Measurements from ENCODE around the gene MTHFD1L. TPM values are rescaled to one million over a fixed set of nuclear protein-coding genes. Genes with fewer than 3 reads are reported as not detected.
A peak's percentile ranks its signal among the peaks of the same experiment; 100 is the strongest.

Gene MTHFD1L
- total RNA-seq, 4 donors from 2014 or later: 4.1 to 19.9 (median 16.6) TPM

DNA sequence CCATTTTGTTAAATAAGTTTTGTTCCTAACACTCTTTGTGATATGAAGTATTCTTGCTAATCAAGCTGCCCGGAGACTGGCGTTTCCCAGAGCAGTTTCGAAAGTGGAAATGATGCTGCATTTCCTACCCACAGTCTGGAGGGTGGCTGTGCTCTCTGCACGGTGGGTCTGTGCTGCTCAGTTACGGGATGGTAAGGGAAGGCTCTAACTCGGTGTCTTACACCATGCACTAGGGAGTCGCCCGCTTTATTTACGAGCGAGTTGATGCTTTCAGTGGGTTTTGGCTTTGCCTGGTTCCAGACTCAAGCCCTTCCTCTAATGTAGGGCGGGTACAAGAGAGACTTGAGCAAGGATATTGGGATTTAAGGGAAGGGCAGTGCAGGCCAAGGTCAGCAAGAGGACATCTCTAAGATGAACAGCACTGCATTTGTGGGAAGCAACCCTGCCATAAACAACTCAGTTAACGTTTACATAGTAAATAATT lies 194.2 kb downstream of the MTHFD1L start:
- H3K4me1 ChIP-seq: peaks cover 12 to 14% of the 10 kb centered on the region in 2 donors
- H3K27ac ChIP-seq: peak overlapping the region; percentile 81 to 94
- TF ChIP-seq CTCF (IDR thresholded peaks at IDR 0.05) (no peak), POLR2A (IDR thresholded peaks at IDR 0.05) (no peak)
- H3K9me3 ChIP-seq: no peaks in the 10 kb centered on the region
- intact Hi-C loops (cut with DNase I; ENCODE audit: low total_unique reads): no loop called here
- no peaks in the 10 kb centered on the region for H3K36me3 ChIP-seq
- peak in 1 of 2 donors; percentile 44 for DNase-seq
- H3K27me3 ChIP-seq: no peaks in the 10 kb centered on the region
- no peak overlapping the region for H3K4me3 ChIP-seq

DNA sequence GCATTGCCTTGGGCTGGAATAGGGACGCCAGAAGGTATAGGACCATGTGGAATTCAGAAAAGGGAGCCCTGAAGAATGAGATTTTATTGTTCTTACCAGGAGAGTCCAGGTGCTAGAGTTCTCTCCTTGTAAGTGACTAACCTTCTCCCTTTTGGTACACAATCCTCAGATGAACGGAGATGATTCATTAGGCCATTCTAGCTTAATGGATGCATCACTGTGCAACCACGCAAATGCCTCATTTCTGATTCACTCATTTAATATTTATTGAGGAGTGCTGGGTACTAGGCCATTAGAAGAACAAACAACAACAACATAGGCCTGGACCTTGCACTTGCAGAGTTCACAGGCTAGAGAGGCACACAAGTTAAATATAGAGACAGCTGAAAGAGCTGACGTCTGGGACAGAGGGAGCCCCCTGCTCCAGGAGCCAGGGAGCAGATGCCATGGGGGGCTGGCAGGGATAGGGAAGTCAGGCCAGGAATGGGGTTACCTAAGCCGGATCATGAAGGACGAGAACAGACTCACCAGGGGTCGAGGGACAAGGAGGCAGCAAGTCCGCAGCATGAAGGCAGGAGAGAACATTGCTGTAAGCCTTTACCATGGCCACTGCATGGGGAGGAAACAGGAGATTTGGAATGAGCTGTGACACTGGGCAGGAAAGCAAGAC lies 194.7 kb downstream of the MTHFD1L start:
- H3K9me3 ChIP-seq: no peaks in the 10 kb centered on the region
- H3K4me3 ChIP-seq: no peak overlapping the region
- peak overlapping the region; percentile 81 to 94 for H3K27ac ChIP-seq
- no peaks in the 10 kb centered on the region for H3K27me3 ChIP-seq
- H3K4me1 ChIP-seq: peaks cover 12 to 14% of the 10 kb centered on the region in 2 donors
- H3K36me3 ChIP-seq: no peaks in the 10 kb centered on the region
- no peak for TF ChIP-seq CTCF (IDR thresholded peaks at IDR 0.05)
- intact Hi-C loops (cut with DNase I; ENCODE audit: low total_unique reads): no loop called here
- peak in 1 of 2 donors; percentile 53 for DNase-seq

DNA sequence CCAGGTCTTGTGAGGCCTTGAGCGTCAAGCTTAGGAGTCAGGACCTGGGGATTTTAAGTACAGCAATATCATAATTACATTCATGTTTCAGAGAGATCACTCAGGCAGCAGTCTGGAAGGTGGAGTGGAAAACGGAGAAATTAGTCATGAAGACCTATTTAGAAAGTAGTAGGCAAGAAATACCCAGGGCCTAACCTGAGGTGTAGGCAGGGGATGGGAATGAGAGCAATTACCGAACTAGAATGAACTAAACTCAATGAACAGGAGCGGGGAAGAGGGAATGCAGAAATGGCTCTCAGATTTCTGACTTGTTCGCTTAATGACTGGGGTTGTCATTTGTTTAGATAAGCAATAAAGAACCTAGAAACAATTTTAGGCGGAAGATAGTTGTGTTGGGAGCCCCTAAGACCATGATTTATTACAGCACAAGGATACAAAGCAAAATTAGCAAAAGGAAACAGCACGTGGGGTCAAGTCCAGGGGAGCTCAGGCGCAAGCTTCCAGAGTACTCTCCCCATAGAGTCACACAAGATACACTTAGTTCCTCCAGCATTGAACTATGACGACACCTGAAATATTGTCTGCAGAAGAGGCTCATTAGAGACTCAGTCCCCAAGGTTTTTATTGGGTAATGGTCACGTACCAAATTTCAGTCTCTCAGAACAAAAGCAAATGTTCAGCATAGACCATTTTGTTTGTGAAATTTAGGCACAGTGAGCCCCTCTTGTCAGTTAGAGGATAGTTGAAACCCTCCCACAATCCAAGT lies 195.4 kb downstream of the MTHFD1L start:
- H3K4me3 ChIP-seq: no peak overlapping the region
- TF ChIP-seq POLR2A (IDR thresholded peaks at IDR 0.05) (no peak), CTCF (IDR thresholded peaks at IDR 0.05) (no peak)
- intact Hi-C loops (cut with DNase I; ENCODE audit: low total_unique reads): no loop called here
- H3K27me3 ChIP-seq: no peaks in the 10 kb centered on the region
- no peaks in the 10 kb centered on the region for H3K36me3 ChIP-seq
- no peaks in the 10 kb centered on the region for H3K9me3 ChIP-seq
- H3K4me1 ChIP-seq: peaks cover 12 to 14% of the 10 kb centered on the region in 2 donors
- DNase-seq: no peak
- H3K27ac ChIP-seq: peak overlapping the region; percentile 81 to 94

- Histone ChIP-seq H3K27me3 (no peaks in the 10 kb centered on the region), H3K9me3 (no peaks in the 10 kb centered on the region), H3K4me3 (no peak overlapping the region), H3K27ac (peak overlapping the region; percentile 31 to 94), H3K36me3 (no peaks in the 10 kb centered on the region), H3K4me1 (peaks cover 3 to 4% of the 10 kb centered on the region in 2 donors)
- intact Hi-C loops (cut with DNase I; ENCODE audit: low total_unique reads): no loop called here
- DNase-seq: no peak
- TF ChIP-seq CTCF (IDR thresholded peaks at IDR 0.05) (no peak), POLR2A (IDR thresholded peaks at IDR 0.05) (no peak)
Observed at GRCh38 chr6:151063352-151063751, 197.8 kb downstream of the MTHFD1L start.
